Esophagus squamous epithelium (tissue), 5 donors: Measurements from ENCODE around the gene OPCML. TPM values are rescaled to one million over a fixed set of nuclear protein-coding genes. Genes with fewer than 3 reads are reported as not detected.

Experiments used
- DNase-seq: peaks from one replicate; lab custom pipeline; 2025; lab: John Stamatoyannopoulos, UW
- H3K27ac ChIP-seq, 4 donors: fragments of 200-600 bp; sonication (generic); one replicate each; pipeline ENCODE4 v1.5.1; 2016 to 2019; ENCODE audit warnings: mild to moderate bottlenecking in 1 of 4
- H3K27me3 ChIP-seq, 4 donors: fragments of 200-600 bp; sonication (generic); 1 replicate in 3 of 4; 2 replicates in 1 of 4; pipeline versions ENCODE4 v1.5.1 to v1.6.0; 2017 to 2021; ENCODE audit warnings: antibody characterized with exemption in 1 of 4
- H3K36me3 ChIP-seq, 3 donors: fragments of 200-600 bp; sonication (generic); one replicate each; pipeline ENCODE4 v1.5.1; 2016 to 2019
- H3K4me1 ChIP-seq, 3 donors: fragments of 200-600 bp; sonication (generic); one replicate each; pipeline ENCODE4 v1.5.1; 2017 to 2019
- H3K4me3 ChIP-seq, 4 donors: fragments of 200-600 bp; sonication (generic); 1 replicate in 3 of 4; 2 replicates in 1 of 4; pipeline ENCODE4 v1.5.1; 2016 to 2019; ENCODE audit warnings: mild to moderate bottlenecking in 2 of 4, moderate library complexity in 1 of 4
- H3K9me3 ChIP-seq, 3 donors: fragments of 200-600 bp; sonication (generic); one replicate each; pipeline ENCODE4 v1.5.1; 2016 to 2019
- CTCF ChIP-seq, 6 experiments: fragments of 450-650 bp in 4 of 6; fragments of 200-600 bp in 2 of 6; sonication (generic) in 2 of 6; IDR thresholded peaks; one replicate each; pipeline ENCODE4 v1.5.1; 2016 to 2019; ENCODE audit warnings: antibody characterized with exemption in 6 of 6, mild to moderate bottlenecking in 4 of 6, moderate library complexity in 4 of 6
- POLR2A ChIP-seq, 4 donors: fragments of 450-650 bp; IDR thresholded peaks; one replicate each; pipeline ENCODE4 v1.6.1; 2017; ENCODE audit warnings: antibody characterized with exemption in 4 of 4, mild to moderate bottlenecking in 4 of 4, moderate library complexity in 3 of 4
- WGBS, 2 donors: methylation state at CpG; one replicate each; pipeline ENCODE4 v1.1.5; 2018; 5-methylcytosine and 5-hydroxymethylcytosine counted together
- intact Hi-C: fragments of 100-400 bp; cut with DNase I; formaldehyde crosslinking; loops from one replicate; pipeline ENCODE4 v1.15.0; 2022
- total RNA-seq, 4 donors: library from RNA; depleted of rRNA; stranded (reverse); fragments of >200 nt; gene quantifications; one replicate each; pipeline ENCODE4 v1.1.0, GENCODE V29; 2016
- donor health status: DM: yes; HTN: yes; CAD: no.

Gene OPCML
- total RNA-seq, 4 donors from 2014 or later = under 0.01 TPM; not detected in 3

GRCh38 chr11:132971351-132971750, 561.0 kb downstream of the OPCML start:
- H3K4me3 ChIP-seq = no peak overlapping the region
- intact Hi-C loops = no loop called here

GRCh38 chr11:132969892-132970291, 562.4 kb downstream of the OPCML start:
- Histone ChIP-seq H3K27ac (no peak overlapping the region), H3K36me3 (no peaks in the 10 kb centered on the region), H3K4me3 (no peak overlapping the region), H3K4me1 (no peaks in the 10 kb centered on the region), H3K9me3 (no peaks in the 10 kb centered on the region), H3K27me3 (no peaks in the 10 kb centered on the region)
- WGBS, 2 donors = 57 to 62% methylated on average over 4 of the region's 4 CpGs
- intact Hi-C loops = no loop called here
- no peak for TF ChIP-seq CTCF (IDR thresholded peaks at IDR 0.05)
- no peak for DNase-seq

More at GRCh38 chr11:132971351-132971750, 561.0 kb downstream of the OPCML start:
- TF ChIP-seq POLR2A (IDR thresholded peaks at IDR 0.05) (no peak), CTCF (IDR thresholded peaks at IDR 0.05) (no peak)
- Histone ChIP-seq H3K27me3 (no peaks in the 10 kb centered on the region), H3K27ac (no peak overlapping the region), H3K36me3 (no peaks in the 10 kb centered on the region), H3K9me3 (no peaks in the 10 kb centered on the region), H3K4me1 (no peaks in the 10 kb centered on the region)
- DNase-seq = no peak
- WGBS, 2 donors = 36 to 53% methylated on average over 4 of the region's 4 CpGs

- no peaks in the 10 kb centered on the region for H3K36me3 ChIP-seq
- H3K27ac ChIP-seq = no peak overlapping the region
- no peak overlapping the region for H3K4me3 ChIP-seq
- intact Hi-C loops = no loop called here
- H3K4me1 ChIP-seq = no peaks in the 10 kb centered on the region
- DNase-seq = no peak
- H3K27me3 ChIP-seq = no peaks in the 10 kb centered on the region
- WGBS, 2 donors = 19 to 28% methylated on average over 6 of the region's 6 CpGs
- TF ChIP-seq CTCF (IDR thresholded peaks at IDR 0.05) = no peak
- no peaks in the 10 kb centered on the region for H3K9me3 ChIP-seq
Observed at GRCh38 chr11:132962041-132962440, 570.3 kb downstream of the OPCML start.

GRCh38 chr11:132961453-132961852, 570.8 kb downstream of the OPCML start:
- TF ChIP-seq POLR2A (IDR thresholded peaks at IDR 0.05) = no peak
- no peak for TF ChIP-seq CTCF (IDR thresholded peaks at IDR 0.05)
- Histone ChIP-seq H3K4me1 (no peaks in the 10 kb centered on the region), H3K36me3 (no peaks in the 10 kb centered on the region), H3K27ac (no peak overlapping the region), H3K27me3 (no peaks in the 10 kb centered on the region), H3K9me3 (no peaks in the 10 kb centered on the region), H3K4me3 (no peak overlapping the region)
- intact Hi-C loops = no loop called here
- WGBS, 2 donors = 79 to 80% methylated on average over 5 of the region's 5 CpGs
- DNase-seq = no peak

GRCh38 chr11:132960273-132961078, 571.8 kb downstream of the OPCML start:
- no peak for DNase-seq
- no peaks in the 10 kb centered on the region for H3K9me3 ChIP-seq
- intact Hi-C loops = no loop called here
- H3K36me3 ChIP-seq = no peaks in the 10 kb centered on the region
- no peaks in the 10 kb centered on the region for H3K4me1 ChIP-seq
- WGBS, 2 donors = 66 to 68% methylated on average over 18 to 21 of the region's 21 CpGs
- no peak overlapping the region for H3K27ac ChIP-seq
- no peaks in the 10 kb centered on the region for H3K27me3 ChIP-seq
- no peak for TF ChIP-seq POLR2A (IDR thresholded peaks at IDR 0.05)
- TF ChIP-seq CTCF (IDR thresholded peaks at IDR 0.05) = no peak
- H3K4me3 ChIP-seq = no peak overlapping the region
